Mesendoderm (in vitro differentiated cells): ENCODE results near the gene KLHDC1.
"Not testable (repeated sequence)": the region's sequence is repeated elsewhere in the genome, so short reads cannot be mapped to it uniquely, and the experiment has no call there.

Source experiments
- DNase-seq: peaks from one replicate; pipeline ENCODE4 v3.0.0; 2013
- H2AK5ac ChIP-seq: 2 replicates; pipeline ENCODE4 v1.6.1; 2013; ENCODE audit warnings: low read length, inconsistent platforms
- H2BK120ac ChIP-seq: 2 replicates; pipeline ENCODE4 v1.6.1; 2013; ENCODE audit warnings: low read depth, mild to moderate bottlenecking, low read length, moderate library complexity, mixed read lengths
- H2BK15ac ChIP-seq: replicated peaks from 2 replicates; pipeline ENCODE4 v1.6.1; 2013; ENCODE audit warnings: low read depth, mild to moderate bottlenecking, moderate library complexity
- H2BK5ac ChIP-seq: 2 replicates; pipeline ENCODE4 v1.6.1; 2013; ENCODE audit warnings: low read length, inconsistent platforms
- H3K18ac ChIP-seq: 2 replicates; pipeline ENCODE4 v1.6.1; 2013; ENCODE audit warnings: mild to moderate bottlenecking, low read length, mixed read lengths
- H3K23ac ChIP-seq: one replicate; pipeline ENCODE4 v1.6.1; 2013; ENCODE audit warnings: low read length
- H3K27ac ChIP-seq: 2 replicates; pipeline ENCODE4 v1.5.1; 2013; ENCODE audit warnings: low read depth, mild to moderate bottlenecking, inconsistent platforms, low read length, moderate library complexity
- H3K27me3 ChIP-seq: 2 replicates; pipeline ENCODE4 v1.6.1; 2013; ENCODE audit warnings: low read length, control low read depth, mild to moderate bottlenecking, inconsistent platforms; ENCODE audit not compliant: insufficient read depth, poor library complexity
- H3K36me3 ChIP-seq: 2 replicates; pipeline ENCODE4 v1.6.1; 2013; ENCODE audit warnings: low read length, inconsistent platforms; ENCODE audit not compliant: control insufficient read depth, insufficient read depth
- H3K4ac ChIP-seq: one replicate; pipeline ENCODE4 v1.6.1; 2013; ENCODE audit warnings: low read depth, mild to moderate bottlenecking, low read length, moderate library complexity
- H3K4me1 ChIP-seq: 2 replicates; pipeline ENCODE4 v1.6.1; 2013; ENCODE audit warnings: low read depth, low read length, inconsistent platforms; ENCODE audit not compliant: control insufficient read depth
- H3K4me2 ChIP-seq: 2 replicates; pipeline ENCODE4 v1.6.1; 2013; ENCODE audit warnings: low read length
- H3K4me3 ChIP-seq: 2 replicates; pipeline ENCODE4 v1.5.1; 2013; ENCODE audit warnings: mild to moderate bottlenecking, low read length
- H3K56ac ChIP-seq: one replicate; pipeline ENCODE4 v1.6.1; 2013; ENCODE audit warnings: low read length
- H3K79me1 ChIP-seq: 2 replicates; pipeline ENCODE4 v1.6.1; 2013; ENCODE audit warnings: low read length, inconsistent platforms
- H3K79me2 ChIP-seq: 2 replicates; pipeline ENCODE4 v1.6.1; 2013; ENCODE audit warnings: mild to moderate bottlenecking, low read length; ENCODE audit not compliant: control insufficient read depth, insufficient read depth
- H3K9ac ChIP-seq: 2 replicates; pipeline ENCODE4 v1.6.1; 2013; ENCODE audit warnings: low read length, inconsistent platforms
- H4K5ac ChIP-seq: one replicate; pipeline ENCODE4 v1.6.1; 2013; ENCODE audit warnings: low read length
- H4K8ac ChIP-seq: one replicate; pipeline ENCODE4 v1.6.1; 2013; ENCODE audit warnings: low read depth, mild to moderate bottlenecking, control low read depth, low read length, moderate library complexity
- WGBS: extraction: QIAGEN DNeasy Blood & Tissue Kit; methylation state at CpG from one replicate; pipeline ENCODE4 v1.1.7; 2013; ENCODE audit warnings: low lambda C conversion rate, missing lambda C conversion rate; ENCODE audit not compliant: insufficient coverage; ENCODE audit errors: extremely low coverage; 5-methylcytosine and 5-hydroxymethylcytosine counted together

Gene KLHDC1

GRCh38 chr14:49769171-49769570 is 76.3 kb downstream of the KLHDC1 start:
- H3K9ac ChIP-seq: peak overlapping the region; percentile 82
- H2BK5ac ChIP-seq: no peak overlapping the region
- H3K79me2 ChIP-seq: peaks cover 17% of the 10 kb centered on the region
- H3K23ac ChIP-seq: peak overlapping the region; percentile 1
- H2AK5ac ChIP-seq: no peak overlapping the region
- H3K27me3 ChIP-seq: no peaks in the 10 kb centered on the region
- peaks cover 7% of the 10 kb centered on the region for H3K79me1 ChIP-seq
- H3K4me2 ChIP-seq: peak overlapping the region; percentile 89
- no peaks in the 10 kb centered on the region for H3K4me1 ChIP-seq
- H3K18ac ChIP-seq: no peak overlapping the region
- no peak overlapping the region for H3K27ac ChIP-seq
- DNase-seq: no peak
- peak overlapping the region; percentile 94 for H3K56ac ChIP-seq
- no peak overlapping the region for H2BK15ac ChIP-seq
- no peak overlapping the region for H4K5ac ChIP-seq
- no CpG with 5 or more reads among the region's 6 CpGs for WGBS
- H3K36me3 ChIP-seq: no peaks in the 10 kb centered on the region
- H4K8ac ChIP-seq: no peak overlapping the region
- no peak overlapping the region for H3K4ac ChIP-seq
- no peak overlapping the region for H2BK120ac ChIP-seq
- peak overlapping the region; percentile 57 for H3K4me3 ChIP-seq

GRCh38 chr14:49769581-49770211 is 76.8 kb downstream of the KLHDC1 start:
- no peak overlapping the region for H2AK5ac ChIP-seq
- no peak overlapping the region for H3K4ac ChIP-seq
- no peak for DNase-seq
- H2BK5ac ChIP-seq: no peak overlapping the region
- H3K27ac ChIP-seq: no peak overlapping the region
- H3K9ac ChIP-seq: peak overlapping the region; percentile 40
- no peak overlapping the region for H4K8ac ChIP-seq
- no peak overlapping the region for H3K18ac ChIP-seq
- H3K79me2 ChIP-seq: peaks cover 17% of the 10 kb centered on the region
- H3K79me1 ChIP-seq: peaks cover 7% of the 10 kb centered on the region
- no peaks in the 10 kb centered on the region for H3K4me1 ChIP-seq
- no peak overlapping the region for H2BK120ac ChIP-seq
- H4K5ac ChIP-seq: no peak overlapping the region
- H3K56ac ChIP-seq: peak overlapping the region; percentile 60
- no peak overlapping the region for H2BK15ac ChIP-seq
- H3K27me3 ChIP-seq: no peaks in the 10 kb centered on the region
- WGBS: no CpG with 5 or more reads among the region's 15 CpGs
- no peaks in the 10 kb centered on the region for H3K36me3 ChIP-seq
- H3K23ac ChIP-seq: no peak overlapping the region
- H3K4me2 ChIP-seq: no peak overlapping the region
- no peak overlapping the region for H3K4me3 ChIP-seq

GRCh38 chr14:49770212-49770817 is 77.4 kb downstream of the KLHDC1 start:
- Histone ChIP-seq H3K36me3 (no peaks in the 10 kb centered on the region), H3K23ac (no peak overlapping the region), H3K79me1 (peaks cover 7% of the 10 kb centered on the region), H3K4me2 (no peak overlapping the region), H3K4me1 (no peaks in the 10 kb centered on the region), H3K4me3 (no peak overlapping the region), H3K18ac (no peak overlapping the region), H2BK15ac (no peak overlapping the region), H4K8ac (no peak overlapping the region), H3K27me3 (no peaks in the 10 kb centered on the region), H3K4ac (no peak overlapping the region), H4K5ac (no peak overlapping the region), H2BK120ac (no peak overlapping the region), H3K56ac (peak overlapping the region; percentile 60), H3K27ac (no peak overlapping the region), H2AK5ac (no peak overlapping the region), H2BK5ac (no peak overlapping the region), H3K79me2 (peaks cover 17% of the 10 kb centered on the region), H3K9ac (peak overlapping the region; percentile 40)
- no CpG with 5 or more reads among the region's 4 CpGs for WGBS
- no peak for DNase-seq

GRCh38 chr14:49771691-49772090 is 78.8 kb downstream of the KLHDC1 start:
- not testable (repeated sequence) for H3K79me1 ChIP-seq, H4K8ac ChIP-seq, H3K27me3 ChIP-seq, DNase-seq, H3K27ac ChIP-seq, H3K36me3 ChIP-seq, H3K56ac ChIP-seq, H3K9ac ChIP-seq, H4K5ac ChIP-seq, H2BK120ac ChIP-seq, H3K4ac ChIP-seq, H3K4me1 ChIP-seq, H3K4me3 ChIP-seq, H2AK5ac ChIP-seq, H2BK15ac ChIP-seq, H3K4me2 ChIP-seq, H3K23ac ChIP-seq, H2BK5ac ChIP-seq, H3K18ac ChIP-seq
- peaks cover 17% of the 10 kb centered on the region for H3K79me2 ChIP-seq
- WGBS: no CpG with 5 or more reads among the region's 10 CpGs

GRCh38 chr14:49774106-49774505 is 81.2 kb downstream of the KLHDC1 start:
- Histone ChIP-seq H2BK5ac (no peak overlapping the region), H3K23ac (no peak overlapping the region), H3K18ac (no peak overlapping the region), H2AK5ac (no peak overlapping the region), H3K4me1 (no peaks in the 10 kb centered on the region), H3K27ac (no peak overlapping the region), H3K79me2 (peaks cover 10% of the 10 kb centered on the region), H2BK120ac (no peak overlapping the region), H3K36me3 (peaks cover 4% of the 10 kb centered on the region), H3K79me1 (peaks cover 7% of the 10 kb centered on the region), H2BK15ac (no peak overlapping the region), H3K4me2 (no peak overlapping the region), H3K27me3 (no peaks in the 10 kb centered on the region), H4K5ac (no peak overlapping the region), H4K8ac (no peak overlapping the region), H3K9ac (no peak overlapping the region), H3K56ac (no peak overlapping the region), H3K4me3 (no peak overlapping the region), H3K4ac (no peak overlapping the region)
- no peak for DNase-seq
- no CpG with 5 or more reads among the region's 1 CpG for WGBS

- H2BK120ac ChIP-seq: no peak overlapping the region
- H4K5ac ChIP-seq: no peak overlapping the region
- H3K23ac ChIP-seq: no peak overlapping the region
- peaks cover 5% of the 10 kb centered on the region for H3K36me3 ChIP-seq
- H3K27ac ChIP-seq: no peak overlapping the region
- DNase-seq: no peak
- H3K79me2 ChIP-seq: no peaks in the 10 kb centered on the region
- H3K4me2 ChIP-seq: no peak overlapping the region
- no peak overlapping the region for H3K9ac ChIP-seq
- H3K4me1 ChIP-seq: no peaks in the 10 kb centered on the region
- no peak overlapping the region for H3K4me3 ChIP-seq
- H2BK15ac ChIP-seq: no peak overlapping the region
- no peak overlapping the region for H3K18ac ChIP-seq
- no peak overlapping the region for H3K4ac ChIP-seq
- H3K79me1 ChIP-seq: no peaks in the 10 kb centered on the region
- H3K56ac ChIP-seq: no peak overlapping the region
- no peaks in the 10 kb centered on the region for H3K27me3 ChIP-seq
- WGBS: no CpG with 5 or more reads among the region's 2 CpGs
- H4K8ac ChIP-seq: no peak overlapping the region
- no peak overlapping the region for H2AK5ac ChIP-seq
- no peak overlapping the region for H2BK5ac ChIP-seq
These were observed 85.5 kb downstream of the KLHDC1 start for GRCh38 chr14:49778421-49778820.
